SK-N-SH treated with all-trans-retinoic acid at 6 μM for 48 hours (cell line): ENCODE data around the gene ITGB7.

ENCODE experiments used
- ARNTL ChIP-seq: fragments of 450-650 bp; formaldehyde crosslinking; IDR thresholded peaks from 2 replicates; pipeline ENCODE4 v1.5.0; 2020; ENCODE audit warnings: low read depth, mild to moderate bottlenecking, moderate library complexity, borderline replicate concordance
- ESRRG ChIP-seq: fragments of 250-450 bp; sonication (Bioruptor Pico); IDR thresholded peaks from 2 replicates; pipeline ENCODE4 v1.6.1; 2021; ENCODE audit warnings: mild to moderate bottlenecking
- ISL1 ChIP-seq: fragments of 250-450 bp; sonication (Bioruptor Pico); IDR thresholded peaks from 2 replicates; pipeline ENCODE4 v2.1.2; 2022; ENCODE audit warnings: mild to moderate bottlenecking, moderate library complexity
- OSR1 ChIP-seq: fragments of 250-450 bp; sonication (Bioruptor Pico); IDR thresholded peaks from 2 replicates; pipeline ENCODE4 v1.8.0; 2022; ENCODE audit warnings: moderate library complexity, mild to moderate bottlenecking, inconsistent platforms
- PPARA ChIP-seq: fragments of 250-450 bp; sonication (Bioruptor Pico); IDR thresholded peaks from 2 replicates; pipeline ENCODE4 v1.5.0; 2020; ENCODE audit warnings: mild to moderate bottlenecking, borderline replicate concordance
- RARB ChIP-seq: fragments of 250-450 bp; sonication (Bioruptor Pico); IDR thresholded peaks from 2 replicates; pipeline ENCODE4 v1.8.0; 2021; ENCODE audit warnings: mild to moderate bottlenecking, moderate library complexity
- SNAI2 ChIP-seq: fragments of 250-450 bp; sonication (Bioruptor Pico); IDR thresholded peaks from 2 replicates; pipeline ENCODE4 v1.5.0; 2020; ENCODE audit warnings: mild to moderate bottlenecking, moderate library complexity
- ZFP30 ChIP-seq: fragments of 450-650 bp; formaldehyde crosslinking; IDR thresholded peaks from 2 replicates; pipeline ENCODE4 v1.5.0; 2022; ENCODE audit warnings: mild to moderate bottlenecking, moderate library complexity
- ZNF565 ChIP-seq: fragments of 450-650 bp; formaldehyde crosslinking; conservative IDR thresholded peaks from 2 replicates; pipeline ENCODE4 v1.5.0; 2020; ENCODE audit warnings: low read depth, mild to moderate bottlenecking, moderate library complexity
- ZNF8 ChIP-seq: fragments of 450-650 bp; formaldehyde crosslinking; IDR thresholded peaks from 2 replicates; pipeline ENCODE4 v1.5.0; 2020; ENCODE audit warnings: mild to moderate bottlenecking, moderate library complexity
- TF ChIP-seq, protein P1 (sequence below): fragments of 250-450 bp; sonication (Bioruptor Pico); IDR thresholded peaks from 2 replicates; pipeline ENCODE4 v1.5.1; 2020; ENCODE audit warnings: low read depth, mild to moderate bottlenecking, moderate library complexity

DNA sequence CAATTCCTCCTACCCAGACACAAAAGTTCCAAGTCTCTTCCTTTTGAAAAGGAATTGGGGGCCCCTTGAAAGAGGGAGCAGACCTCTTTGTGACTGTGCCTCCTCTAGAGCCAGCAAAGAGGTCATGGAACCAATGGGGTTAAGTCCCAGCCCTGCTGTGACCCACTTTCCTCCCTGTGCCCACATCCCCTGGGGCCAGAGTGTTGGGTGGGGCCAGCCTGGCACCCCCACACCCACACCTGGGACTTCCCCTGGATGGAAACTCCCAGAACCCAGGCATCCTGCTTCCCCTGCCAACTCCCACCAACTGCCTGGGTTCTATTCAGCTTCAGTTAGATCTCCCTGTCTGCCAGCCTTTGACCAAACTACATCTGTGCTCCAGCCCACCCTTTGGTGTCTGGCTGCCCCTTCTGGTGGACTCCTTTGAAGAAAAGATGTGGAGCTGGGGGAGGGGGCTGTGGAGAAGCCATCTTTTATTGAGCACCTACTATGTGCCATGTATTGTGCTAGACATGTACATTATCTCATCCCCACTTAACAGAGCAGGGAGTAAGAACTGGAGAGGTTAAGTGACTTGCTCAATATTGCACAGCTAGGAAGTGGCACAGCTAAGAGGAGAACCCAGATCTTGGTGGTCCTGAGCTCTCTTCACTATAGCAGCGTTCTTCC, 29.5 kb upstream of the ITGB7 start:
- TF ChIP-seq ZNF565 (CRISPR knock-in tag) (no peak), ESRRG (CRISPR knock-in tag) (no peak), SNAI2 (CRISPR knock-in tag) (no peak), ZFP30 (CRISPR knock-in tag) (no peak), PPARA (CRISPR knock-in tag) (no peak), OSR1 (no peak), ZNF8 (CRISPR knock-in tag) (no peak), ISL1 (CRISPR knock-in tag) (no peak), ARNTL (CRISPR knock-in tag) (no peak), RARB (no peak)
- TF ChIP-seq, protein P1, sequence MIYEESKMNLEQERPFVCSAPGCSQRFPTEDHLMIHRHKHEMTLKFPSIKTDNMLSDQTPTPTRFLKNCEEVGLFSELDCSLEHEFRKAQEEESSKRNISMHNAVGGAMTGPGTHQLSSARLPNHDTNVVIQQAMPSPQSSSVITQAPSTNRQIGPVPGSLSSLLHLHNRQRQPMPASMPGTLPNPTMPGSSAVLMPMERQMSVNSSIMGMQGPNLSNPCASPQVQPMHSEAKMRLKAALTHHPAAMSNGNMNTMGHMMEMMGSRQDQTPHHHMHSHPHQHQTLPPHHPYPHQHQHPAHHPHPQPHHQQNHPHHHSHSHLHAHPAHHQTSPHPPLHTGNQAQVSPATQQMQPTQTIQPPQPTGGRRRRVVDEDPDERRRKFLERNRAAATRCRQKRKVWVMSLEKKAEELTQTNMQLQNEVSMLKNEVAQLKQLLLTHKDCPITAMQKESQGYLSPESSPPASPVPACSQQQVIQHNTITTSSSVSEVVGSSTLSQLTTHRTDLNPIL (CRISPR knock-in tag) = no peak
